Putamen (tissue), 1 donor: ENCODE measurements around the gene MAPK8IP3.

Experiments used
- DNase-seq: peaks from one replicate; pipeline ENCODE4 v3.0.0-alpha.2; 2016; ENCODE audit warnings: low spot score

Gene MAPK8IP3

GRCh38 chr16:1740234-1740633, 34.2 kb downstream of the MAPK8IP3 start:
- DNase-seq = no peak

GRCh38 chr16:1740781-1741490, 34.9 kb downstream of the MAPK8IP3 start:
- no peak for DNase-seq

- DNase-seq = no peak
Observed at GRCh38 chr16:1741553-1742165, 35.7 kb downstream of the MAPK8IP3 start.

- DNase-seq = no peak
Observed at GRCh38 chr16:1743376-1744337, 37.7 kb downstream of the MAPK8IP3 start.

GRCh38 chr16:1744338-1744840, 38.4 kb downstream of the MAPK8IP3 start:
- DNase-seq = no peak

- no peak for DNase-seq
Observed at GRCh38 chr16:1745181-1745899, 39.3 kb downstream of the MAPK8IP3 start.

- no peak for DNase-seq
Observed at GRCh38 chr16:1745900-1746692, 40.1 kb downstream of the MAPK8IP3 start.

- DNase-seq = no peak
Observed at GRCh38 chr16:1746693-1747195, 40.7 kb downstream of the MAPK8IP3 start.

GRCh38 chr16:1747934-1748333, 41.9 kb downstream of the MAPK8IP3 start:
- DNase-seq = no peak

- no peak for DNase-seq
Observed at GRCh38 chr16:1749152-1750117, 43.4 kb downstream of the MAPK8IP3 start.

- DNase-seq = no peak
Observed at GRCh38 chr16:1751946-1752345, 46.0 kb downstream of the MAPK8IP3 start.

- no peak for DNase-seq
Observed at GRCh38 chr16:1752853-1753252, 46.9 kb downstream of the MAPK8IP3 start.

GRCh38 chr16:1754204-1754603, 48.2 kb downstream of the MAPK8IP3 start:
- no peak for DNase-seq

- DNase-seq = no peak
Observed at GRCh38 chr16:1757714-1758461, 51.9 kb downstream of the MAPK8IP3 start.

GRCh38 chr16:1758923-1759322, 52.9 kb downstream of the MAPK8IP3 start:
- no peak for DNase-seq

- DNase-seq = no peak
Observed at GRCh38 chr16:1759511-1759910, 53.5 kb downstream of the MAPK8IP3 start.

- DNase-seq = no peak
Observed at GRCh38 chr16:1760911-1761310, 54.9 kb downstream of the MAPK8IP3 start.

GRCh38 chr16:1761751-1762150, 55.8 kb downstream of the MAPK8IP3 start:
- no peak for DNase-seq
